Endothelial cell (in vitro differentiated cells): Measurements from ENCODE around the gene NDUFA3. TPM values are rescaled to one million over a fixed set of nuclear protein-coding genes. Genes with fewer than 3 reads are reported as not detected.

Source experiments
- total RNA-seq: library from RNA; stranded (reverse); fragmentation: NEBNext Ultra II Directional; extraction: Animal tissue kit (Norgen Biotek cat#: 25700); gene quantifications from one replicate; pipeline ENCODE4 v1.2.1, GENCODE V29; 2021; ENCODE audit not compliant: unreplicated experiment

Gene NDUFA3
- total RNA-seq, 1 donor from 2014 or later: 126 TPM

Other genes with a start within 250 kb of the NDUFA3 start
- gene MYADM, start 235.0 kb upstream of the NDUFA3 start, total RNA-seq: 123 TPM
- gene PRKCG, start 220.7 kb upstream of the NDUFA3 start, total RNA-seq: 0.92 TPM
- 0.51 TPM for gene CACNG7, start 193.6 kb upstream of the NDUFA3 start, total RNA-seq
- 12.9 TPM for gene CACNG8, start 139.9 kb upstream of the NDUFA3 start, total RNA-seq
- 0.21 TPM for gene CACNG6, start 111.2 kb upstream of the NDUFA3 start, total RNA-seq
- 2.2 TPM for gene VSTM1, start 39.0 kb upstream of the NDUFA3 start, total RNA-seq
- gene TARM1, start 21.5 kb upstream of the NDUFA3 start, total RNA-seq: not detected
- gene OSCAR, start 2.1 kb upstream of the NDUFA3 start, total RNA-seq: 0.21 TPM
- 24.8 TPM for gene TFPT, start 12.8 kb downstream of the NDUFA3 start, total RNA-seq
- gene PRPF31, start 12.9 kb downstream of the NDUFA3 start, total RNA-seq: 71.7 TPM
- gene CNOT3, start 34.9 kb downstream of the NDUFA3 start, total RNA-seq: 62.2 TPM
- gene LENG1, start 56.9 kb downstream of the NDUFA3 start, total RNA-seq: 3.4 TPM
- 2.6 TPM for gene TMC4, start 70.3 kb downstream of the NDUFA3 start, total RNA-seq
- 203 TPM for gene MBOAT7, start 86.7 kb downstream of the NDUFA3 start, total RNA-seq
- 27.8 TPM for gene TSEN34, start 88.5 kb downstream of the NDUFA3 start, total RNA-seq
- gene RPS9, start 98.0 kb downstream of the NDUFA3 start, total RNA-seq: 1,195 TPM
- not detected for gene LILRB3, start 120.2 kb downstream of the NDUFA3 start, total RNA-seq
- not detected for gene LILRA6, start 139.9 kb downstream of the NDUFA3 start, total RNA-seq
- gene LILRB5, start 154.4 kb downstream of the NDUFA3 start, total RNA-seq: not detected
- not detected for gene LILRB2, start 178.3 kb downstream of the NDUFA3 start, total RNA-seq
- gene LILRA5, start 210.3 kb downstream of the NDUFA3 start, total RNA-seq: not detected
- gene LILRA4, start 236.3 kb downstream of the NDUFA3 start, total RNA-seq: not detected